IMR-90 (cell line): Measurements from ENCODE around the gene SH3BP4. TPM values are rescaled to one million over a fixed set of nuclear protein-coding genes. Genes with fewer than 3 reads are reported as not detected.

Source experiments
- ATAC-seq: fragments of 200-7000 bp; cut with Tn5 transposase; 2 replicates; pipeline ENCODE4 v1.9.1; 2020; ENCODE audit warnings: low read depth, mild to moderate bottlenecking, moderate library complexity
- BruUV-seq: library from RNA; stranded (reverse); fragments of 400-500 nt; replicated peaks from 2 replicates; lab custom pipeline; 2021; lab: Mats Ljungman, UMichigan
- CTCF ChIA-PET: fragments of 300-600 bp; formaldehyde crosslinking; extraction: SDS; loops from one replicate; lab custom pipeline; 2021; ENCODE audit warnings: antibody characterized with exemption; lab: Yijun Ruan, JAX
- POLR2A ChIA-PET: fragments of 300-600 bp; sonication (Branson Sonifier 250); formaldehyde crosslinking; loops from one replicate; lab custom pipeline; 2022; ENCODE audit warnings: antibody characterized with exemption; ENCODE audit not compliant: unreplicated experiment; lab: Charles Lee
- DNase-seq: peaks from one replicate; pipeline ENCODE4 v3.0.0; 2013
- H2AFZ ChIP-seq: replicated peaks from 2 replicates; pipeline ENCODE3; 2013; ENCODE audit warnings: low read length, mild to moderate bottlenecking; ENCODE audit not compliant: poor library complexity
- H2AK5ac ChIP-seq: 2 replicates; pipeline ENCODE4 v1.6.1; 2013; ENCODE audit warnings: low read depth, low read length, inconsistent platforms
- H2AK9ac ChIP-seq: replicated peaks from 2 replicates; pipeline ENCODE3; 2013; ENCODE audit warnings: mild to moderate bottlenecking, low read depth, low read length, moderate library complexity; ENCODE audit not compliant: poor library complexity
- H2BK120ac ChIP-seq: 2 replicates; pipeline ENCODE4 v1.6.1; 2013; ENCODE audit warnings: low read depth, low read length, inconsistent platforms
- H2BK15ac ChIP-seq: 3 replicates; pipeline ENCODE4 v1.6.1; 2013; ENCODE audit warnings: low read depth, low read length, inconsistent platforms
- H2BK20ac ChIP-seq: 2 replicates; pipeline ENCODE4 v1.6.1; 2013; ENCODE audit warnings: low read depth, mild to moderate bottlenecking, inconsistent platforms, low read length, moderate library complexity
- H2BK5ac ChIP-seq: 2 replicates; pipeline ENCODE4 v1.6.1; 2013; ENCODE audit warnings: mild to moderate bottlenecking, low read depth, low read length, inconsistent platforms; ENCODE audit not compliant: poor library complexity, severe bottlenecking
- H3K14ac ChIP-seq: replicated peaks from 2 replicates; pipeline ENCODE4 v1.6.1; 2013; ENCODE audit warnings: low read depth, low read length, inconsistent platforms
- H3K18ac ChIP-seq: 2 replicates; pipeline ENCODE4 v1.6.1; 2013; ENCODE audit warnings: low read depth, low read length, control low read depth
- H3K23ac ChIP-seq: 2 replicates; pipeline ENCODE4 v1.6.1; 2013; ENCODE audit warnings: low read depth, low read length, inconsistent platforms
- H3K27ac ChIP-seq: 2 replicates; pipeline ENCODE4 v1.5.1; 2013; ENCODE audit warnings: mild to moderate bottlenecking, control low read depth, low read length; ENCODE audit not compliant: insufficient read depth
- H3K27me3 ChIP-seq: 2 replicates; pipeline ENCODE4 v1.6.1; 2013; ENCODE audit warnings: low read length; ENCODE audit not compliant: control insufficient read depth, insufficient read depth
- H3K36me3 ChIP-seq: 2 replicates; pipeline ENCODE4 v1.6.1; 2013; ENCODE audit warnings: low read length, mixed read lengths; ENCODE audit not compliant: control insufficient read depth, insufficient read depth
- H3K4ac ChIP-seq: 2 replicates; pipeline ENCODE4 v1.6.1; 2013; ENCODE audit warnings: low read depth, low read length, inconsistent platforms
- H3K4me1 ChIP-seq: 2 replicates; pipeline ENCODE4 v1.6.1; 2013; ENCODE audit warnings: low read length, mixed read lengths; ENCODE audit not compliant: control insufficient read depth, insufficient read depth
- H3K4me2 ChIP-seq: 2 replicates; pipeline ENCODE4 v1.6.1; 2013; ENCODE audit warnings: low read depth, mild to moderate bottlenecking, control low read depth, low read length, moderate library complexity
- H3K4me3 ChIP-seq: 2 replicates; pipeline ENCODE4 v1.5.1; 2013; ENCODE audit warnings: low read depth, mild to moderate bottlenecking, control low read depth, low read length, moderate library complexity; ENCODE audit not compliant: insufficient read depth
- H3K56ac ChIP-seq: 2 replicates; pipeline ENCODE4 v1.6.1; 2013; ENCODE audit warnings: low read length, inconsistent platforms; ENCODE audit not compliant: insufficient read depth; ENCODE audit errors: extremely low read depth
- H3K79me1 ChIP-seq, 2 experiments: 2 replicates each; pipeline ENCODE4 v1.6.1; 2013; ENCODE audit warnings: low read length in 2 of 2, inconsistent platforms in 1 of 2, low read depth in 1 of 2
- H3K9ac ChIP-seq: 2 replicates; pipeline ENCODE4 v1.6.1; 2013; ENCODE audit warnings: low read depth, low read length, control low read depth
- H3K9me1 ChIP-seq: 2 replicates; pipeline ENCODE4 v1.6.1; 2013; ENCODE audit warnings: low read length, inconsistent platforms; ENCODE audit not compliant: insufficient read depth
- H3K9me3 ChIP-seq: 2 replicates; pipeline ENCODE4 v1.6.1; 2013; ENCODE audit warnings: low read length; ENCODE audit not compliant: control insufficient read depth, insufficient read depth
- H4K20me1 ChIP-seq: 2 replicates; pipeline ENCODE4 v1.6.1; 2013; ENCODE audit warnings: low read length, inconsistent platforms; ENCODE audit not compliant: insufficient read depth
- H4K5ac ChIP-seq: 2 replicates; pipeline ENCODE4 v1.6.1; 2013; ENCODE audit warnings: mild to moderate bottlenecking, low read depth, low read length, control low read depth
- H4K8ac ChIP-seq, 2 experiments: 2 replicates each; pipeline ENCODE4 v1.6.1; 2013; ENCODE audit warnings: low read depth in 2 of 2, low read length in 2 of 2, control low read depth in 1 of 2, inconsistent platforms in 1 of 2
- H4K91ac ChIP-seq: 2 replicates; pipeline ENCODE4 v1.6.1; 2013; ENCODE audit warnings: low read depth, low read length, inconsistent platforms; ENCODE audit not compliant: insufficient read depth
- BHLHE40 ChIP-seq: fragments of 150-350 bp; IDR thresholded peaks from 2 replicates; pipeline ENCODE4 v1.6.1; 2016; ENCODE audit warnings: mild to moderate bottlenecking, low read depth, low read length
- CEBPB ChIP-seq: IDR thresholded peaks from 2 replicates; pipeline ENCODE4 v1.6.1; 2012; ENCODE audit warnings: low read depth, low read length, improper control_type of control experiment
- CHD1 ChIP-seq: IDR thresholded peaks from 2 replicates; pipeline ENCODE4 v1.6.1; 2012; ENCODE audit warnings: low read depth, low read length, improper control_type of control experiment
- FOS ChIP-seq: fragments of 150-350 bp; IDR thresholded peaks from 2 replicates; pipeline ENCODE4 v1.6.1; 2016; ENCODE audit warnings: low read depth, low read length
- MAFK ChIP-seq: IDR thresholded peaks from 2 replicates; pipeline ENCODE4 v1.6.1; 2012; ENCODE audit warnings: low read depth, low read length, improper control_type of control experiment
- MAZ ChIP-seq: IDR thresholded peaks from 2 replicates; pipeline ENCODE4 v1.6.1; 2012; ENCODE audit warnings: low read depth, mild to moderate bottlenecking, low read length, improper control_type of control experiment, moderate library complexity, borderline replicate concordance
- MXI1 ChIP-seq: IDR thresholded peaks from 2 replicates; pipeline ENCODE4 v1.6.1; 2012; ENCODE audit warnings: low read depth, mild to moderate bottlenecking, low read length, moderate library complexity, borderline replicate concordance
- NFE2L2 ChIP-seq: fragments of 150-350 bp; IDR thresholded peaks from 2 replicates; pipeline ENCODE4 v1.6.1; 2016; ENCODE audit warnings: low read depth, mild to moderate bottlenecking, low read length
- POLR2A ChIP-seq: IDR thresholded peaks from 2 replicates; pipeline ENCODE4 v1.6.1; 2012; ENCODE audit warnings: mild to moderate bottlenecking, low read depth, low read length
- RAD21 ChIP-seq: IDR thresholded peaks from 2 replicates; pipeline ENCODE4 v1.6.1; 2012; ENCODE audit warnings: low read length, improper control_type of control experiment
- RCOR1 ChIP-seq: IDR thresholded peaks from 2 replicates; pipeline ENCODE4 v1.6.1; 2012; ENCODE audit warnings: mild to moderate bottlenecking, low read length, improper control_type of control experiment; ENCODE audit not compliant: insufficient replicate concordance
- RFX5 ChIP-seq: IDR thresholded peaks from 2 replicates; pipeline ENCODE4 v1.8.0; 2012; ENCODE audit warnings: low read depth, mild to moderate bottlenecking, low read length, moderate library complexity
- SMC3 ChIP-seq: fragments of 150-350 bp; IDR thresholded peaks from 2 replicates; pipeline ENCODE4 v1.6.1; 2016; ENCODE audit warnings: low read depth, mild to moderate bottlenecking, antibody characterized with exemption, low read length, moderate library complexity
- WGBS, 2 experiments: methylation state at CpG; one replicate each; pipeline versions ENCODE4 v1.1.5 to v1.1.7; 2013; ENCODE audit warnings: missing lambda C conversion rate in 2 of 2; ENCODE audit not compliant: insufficient read length in 1 of 2; ENCODE audit errors: extremely low coverage in 2 of 2; 5-methylcytosine and 5-hydroxymethylcytosine counted together
- dilution Hi-C: fragments of 300-500 bp; cut with HindIII; formaldehyde crosslinking; loops from one replicate; pipeline ENCODE4 v1.14.3; 2018; ENCODE audit warnings: low sequenced_read_pairs; ENCODE audit not compliant: unreplicated experiment
- in situ Hi-C: fragments of 300-500 bp; cut with MboI; formaldehyde crosslinking; loops from 3 replicates; pipeline ENCODE4 v1.14.3; 2019; ENCODE audit warnings: low sequenced_read_pairs, inconsistent platforms, mixed read lengths
- intact Hi-C: fragments of 100-400 bp; cut with micrococcal nuclease; formaldehyde crosslinking; loops from 2 replicates; pipeline ENCODE4 v1.10.0; 2022
- polyA plus RNA-seq, 3 experiments: library from polyadenylated mRNA; depleted of rRNA; stranded (reverse); fragments of >200 nt; gene quantifications; 2 replicates each; pipeline ENCODE4 v1.2.3, GENCODE V29; 2012; ENCODE audit warnings: low replicate concordance in 1 of 3
- total RNA-seq: library from RNA; depleted of rRNA; stranded (reverse); fragments of >200 nt; gene quantifications from 2 replicates; pipeline ENCODE4 v1.2.3, GENCODE V29; 2012
- TF ChIP-seq, protein P1 (sequence below): conservative IDR thresholded peaks from 2 replicates; pipeline ENCODE4 v1.5.1; 2012; ENCODE audit warnings: mild to moderate bottlenecking, low read depth, low read length, improper control_type of control experiment
- TF ChIP-seq, protein P2 (sequence below): fragments of 150-350 bp; IDR thresholded peaks from 2 replicates; pipeline ENCODE4 v1.6.1; 2016; ENCODE audit warnings: low read depth, mild to moderate bottlenecking, low read length, moderate library complexity, borderline replicate concordance
- TF ChIP-seq, protein P3 (sequence below): fragments of 150-350 bp; IDR thresholded peaks from 2 replicates; pipeline ENCODE4 v1.6.1; 2017; ENCODE audit warnings: mild to moderate bottlenecking, antibody characterized with exemption, low read length, low read depth

The SH3BP4 gene
- total and polyA plus RNA-seq, 2 of the 4 experiments (the other 2 are of a cell fraction): 104 to 122 TPM

DNA sequence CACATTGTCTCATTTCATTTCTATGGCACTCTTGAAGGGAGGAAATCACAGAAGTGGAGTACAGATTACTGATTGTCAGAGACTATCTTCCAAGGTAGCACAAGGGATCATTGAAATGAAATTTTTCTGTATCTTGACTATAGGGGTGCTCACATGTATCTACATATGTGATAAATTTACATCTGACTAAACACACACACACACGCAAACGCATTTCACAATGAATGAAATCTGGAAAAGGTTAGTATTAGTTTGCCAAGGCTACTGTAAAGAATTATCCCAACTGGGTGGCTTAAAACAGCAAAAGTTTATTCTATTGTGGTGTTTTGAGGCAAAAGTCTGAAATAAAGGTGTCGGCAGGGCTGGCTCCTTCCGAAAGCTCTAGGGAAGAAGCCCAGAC, 144.6 kb downstream of the SH3BP4 start:
- WGBS, 2 experiments: 100% methylated on average over 1 of the region's 4 CpGs; no CpG with 5 or more reads in 1 of the 2 experiments
- intact Hi-C loops (loop anchor here (5.0 kb wide), 1 partner anchor 114 kb away; no protein-coding TSS in a partner anchor), in situ Hi-C loops (no loop called here), dilution Hi-C loops (no loop called here)
- H2AK9ac ChIP-seq: no peak overlapping the region
- H3K9ac ChIP-seq: no peak overlapping the region
- no peak overlapping the region for H4K5ac ChIP-seq
- H2AFZ ChIP-seq: no peak overlapping the region
- TF ChIP-seq NFE2L2 (no peak), RCOR1 (no peak), MXI1 (no peak), CEBPB (no peak), MAZ (no peak), POLR2A (no peak), BHLHE40 (no peak), RAD21 (no peak), RFX5 (no peak), MAFK (no peak), SMC3 (no peak), FOS (no peak), CHD1 (no peak)
- TF ChIP-seq, protein P1, sequence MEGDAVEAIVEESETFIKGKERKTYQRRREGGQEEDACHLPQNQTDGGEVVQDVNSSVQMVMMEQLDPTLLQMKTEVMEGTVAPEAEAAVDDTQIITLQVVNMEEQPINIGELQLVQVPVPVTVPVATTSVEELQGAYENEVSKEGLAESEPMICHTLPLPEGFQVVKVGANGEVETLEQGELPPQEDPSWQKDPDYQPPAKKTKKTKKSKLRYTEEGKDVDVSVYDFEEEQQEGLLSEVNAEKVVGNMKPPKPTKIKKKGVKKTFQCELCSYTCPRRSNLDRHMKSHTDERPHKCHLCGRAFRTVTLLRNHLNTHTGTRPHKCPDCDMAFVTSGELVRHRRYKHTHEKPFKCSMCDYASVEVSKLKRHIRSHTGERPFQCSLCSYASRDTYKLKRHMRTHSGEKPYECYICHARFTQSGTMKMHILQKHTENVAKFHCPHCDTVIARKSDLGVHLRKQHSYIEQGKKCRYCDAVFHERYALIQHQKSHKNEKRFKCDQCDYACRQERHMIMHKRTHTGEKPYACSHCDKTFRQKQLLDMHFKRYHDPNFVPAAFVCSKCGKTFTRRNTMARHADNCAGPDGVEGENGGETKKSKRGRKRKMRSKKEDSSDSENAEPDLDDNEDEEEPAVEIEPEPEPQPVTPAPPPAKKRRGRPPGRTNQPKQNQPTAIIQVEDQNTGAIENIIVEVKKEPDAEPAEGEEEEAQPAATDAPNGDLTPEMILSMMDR: no peak
- TF ChIP-seq, protein P2, sequence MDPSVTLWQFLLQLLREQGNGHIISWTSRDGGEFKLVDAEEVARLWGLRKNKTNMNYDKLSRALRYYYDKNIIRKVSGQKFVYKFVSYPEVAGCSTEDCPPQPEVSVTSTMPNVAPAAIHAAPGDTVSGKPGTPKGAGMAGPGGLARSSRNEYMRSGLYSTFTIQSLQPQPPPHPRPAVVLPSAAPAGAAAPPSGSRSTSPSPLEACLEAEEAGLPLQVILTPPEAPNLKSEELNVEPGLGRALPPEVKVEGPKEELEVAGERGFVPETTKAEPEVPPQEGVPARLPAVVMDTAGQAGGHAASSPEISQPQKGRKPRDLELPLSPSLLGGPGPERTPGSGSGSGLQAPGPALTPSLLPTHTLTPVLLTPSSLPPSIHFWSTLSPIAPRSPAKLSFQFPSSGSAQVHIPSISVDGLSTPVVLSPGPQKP: no peak
- TF ChIP-seq, protein P3, sequence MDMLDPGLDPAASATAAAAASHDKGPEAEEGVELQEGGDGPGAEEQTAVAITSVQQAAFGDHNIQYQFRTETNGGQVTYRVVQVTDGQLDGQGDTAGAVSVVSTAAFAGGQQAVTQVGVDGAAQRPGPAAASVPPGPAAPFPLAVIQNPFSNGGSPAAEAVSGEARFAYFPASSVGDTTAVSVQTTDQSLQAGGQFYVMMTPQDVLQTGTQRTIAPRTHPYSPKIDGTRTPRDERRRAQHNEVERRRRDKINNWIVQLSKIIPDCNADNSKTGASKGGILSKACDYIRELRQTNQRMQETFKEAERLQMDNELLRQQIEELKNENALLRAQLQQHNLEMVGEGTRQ: no peak
- no peak overlapping the region for H3K4me2 ChIP-seq
- no peak overlapping the region for H2BK20ac ChIP-seq
- H4K20me1 ChIP-seq: no peaks in the 10 kb centered on the region
- no peak overlapping the region for H2BK15ac ChIP-seq
- no peak overlapping the region for H3K56ac ChIP-seq
- CTCF ChIA-PET: interaction anchor here (0.9 kb wide), 1 partner anchor 28 kb away, joined by 3 read pairs; no protein-coding TSS in a partner anchor
- BruUV-seq: no TSS peak
- H3K36me3 ChIP-seq: no peaks in the 10 kb centered on the region
- H3K4me1 ChIP-seq: peaks cover 10% of the 10 kb centered on the region
- H3K27me3 ChIP-seq: no peaks in the 10 kb centered on the region
- DNase-seq (no peak), ATAC-seq (no peak)
- H3K27ac ChIP-seq: no peak overlapping the region
- no peaks in the 10 kb centered on the region for H3K9me3 ChIP-seq
- H2AK5ac ChIP-seq: no peak overlapping the region
- no peaks in the 10 kb centered on the region for H3K79me1 ChIP-seq
- H3K14ac ChIP-seq: no peak overlapping the region
- no peak overlapping the region for H3K18ac ChIP-seq
- no peak overlapping the region for H3K4me3 ChIP-seq
- no peak overlapping the region for H3K4ac ChIP-seq
- H3K23ac ChIP-seq: no peak overlapping the region
- peaks cover 4% of the 10 kb centered on the region; the same call in 1 of the 2 replicates for H3K9me1 ChIP-seq
- H2BK5ac ChIP-seq: no peak overlapping the region
- no peak overlapping the region for H4K8ac ChIP-seq
- no peak overlapping the region for H4K91ac ChIP-seq
- H2BK120ac ChIP-seq: no peak overlapping the region
- POLR2A ChIA-PET: no interaction called here
